SK-N-SH (cell line): Measurements from ENCODE around the gene VWA3B. TPM values are rescaled to one million over a fixed set of nuclear protein-coding genes. Genes with fewer than 3 reads are reported as not detected.

Experiments used
- CTCF ChIA-PET: fragments of 300-600, 350-600 bp; formaldehyde crosslinking; extraction: SDS; loops from one replicate; lab custom pipeline; 2021; lab: Yijun Ruan, JAX
- POLR2A ChIA-PET: fragments of 350-600 bp; sonication (Branson Sonifier 250); formaldehyde crosslinking; extraction: SDS; loops from one replicate; lab custom pipeline; 2020; ENCODE audit warnings: antibody characterized with exemption, inconsistent platforms; lab: Yijun Ruan, JAX
- DNase-seq: peaks from one replicate; pipeline ENCODE4 v3.0.0; 2012
- H2AFZ ChIP-seq: fragments of 200-600 bp; sonication (generic); 2 replicates; pipeline ENCODE4 v1.8.1; 2016; ENCODE audit warnings: antibody characterized with exemption, mild to moderate bottlenecking, low read depth
- H3F3A ChIP-seq: fragments of 200-600 bp; sonication (generic); replicated peaks from 2 replicates; pipeline ENCODE3; 2016; ENCODE audit warnings: antibody characterized with exemption, mild to moderate bottlenecking; ENCODE audit not compliant: insufficient read depth
- H3K27ac ChIP-seq, 2 experiments: fragments of 200-500 bp in 1 of 2; fragments of 200-600 bp in 1 of 2; sonication (Bioruptor generic) in 1 of 2; sonication (generic), shearing (Covaris generic) in 1 of 2; 2 replicates each; pipeline versions ENCODE4 v1.5.1 to v1.6.1; 2014 to 2016; ENCODE audit warnings: low read depth in 2 of 2, inconsistent platforms in 1 of 2, low read length in 1 of 2, mild to moderate bottlenecking in 1 of 2, mixed read lengths in 1 of 2
- H3K27me3 ChIP-seq: fragments of 200-600 bp; sonication (generic), shearing (Covaris generic); 2 replicates; pipeline ENCODE4 v1.6.1; 2016; ENCODE audit warnings: mixed run types; ENCODE audit not compliant: insufficient read depth
- H3K36me3 ChIP-seq, 2 experiments: fragments of 200-500 bp in 1 of 2; fragments of 200-600 bp in 1 of 2; sonication (Bioruptor generic) in 1 of 2; sonication (generic) in 1 of 2; replicated peaks in 1 of 2; 2 replicates each; pipeline versions ENCODE3 to v1.5.1; 2014 to 2016; ENCODE audit warnings: low read length in 1 of 2, mild to moderate bottlenecking in 1 of 2; ENCODE audit not compliant: insufficient read depth in 2 of 2, control insufficient read depth in 1 of 2
- H3K4me1 ChIP-seq, 2 experiments: fragments of 200-500 bp in 1 of 2; fragments of 200-600 bp in 1 of 2; sonication (Bioruptor generic) in 1 of 2; sonication (generic), shearing (Covaris generic) in 1 of 2; 2 replicates each; pipeline versions ENCODE4 v1.5.1 to v1.6.1; 2014 to 2016; ENCODE audit warnings: low read depth in 1 of 2, low read length in 1 of 2, mixed run types in 1 of 2; ENCODE audit not compliant: insufficient read depth in 2 of 2, control insufficient read depth in 1 of 2
- H3K4me2 ChIP-seq: fragments of 200-600 bp; sonication (generic), shearing (Covaris generic); 2 replicates; pipeline ENCODE4 v1.6.1; 2017; ENCODE audit warnings: mixed run types
- H3K4me3 ChIP-seq, 2 experiments: fragments of 200-500 bp in 1 of 2; fragments of 200-600 bp in 1 of 2; sonication (Bioruptor generic) in 1 of 2; sonication (generic), shearing (Covaris generic) in 1 of 2; 2 replicates each; pipeline versions ENCODE4 v1.5.1 to v1.8.1; 2014 to 2016; ENCODE audit warnings: low read depth in 2 of 2, inconsistent platforms in 1 of 2, low read length in 1 of 2, mild to moderate bottlenecking in 1 of 2, mixed read lengths in 1 of 2, moderate library complexity in 1 of 2
- H3K79me2 ChIP-seq: fragments of 200-600 bp; sonication (generic); 2 replicates; pipeline ENCODE4 v1.8.1; 2017; ENCODE audit warnings: mild to moderate bottlenecking; ENCODE audit not compliant: insufficient read depth
- H3K9ac ChIP-seq: fragments of 200-600 bp; sonication (generic); 2 replicates; pipeline ENCODE4 v1.6.1; 2017; ENCODE audit warnings: mixed run types
- H3K9me2 ChIP-seq: fragments of 200-600 bp; sonication (generic); 2 replicates; pipeline ENCODE4 v1.6.1; 2017; ENCODE audit warnings: mixed run types
- H3K9me3 ChIP-seq: fragments of 200-600 bp; sonication (generic); 2 replicates; pipeline ENCODE4 v1.6.1; 2017; ENCODE audit warnings: mixed run types, mild to moderate bottlenecking, moderate library complexity
- H4K20me1 ChIP-seq: fragments of 200-600 bp; sonication (generic); 2 replicates; pipeline ENCODE4 v1.6.1; 2017; ENCODE audit warnings: mild to moderate bottlenecking, mixed run types; ENCODE audit not compliant: insufficient read depth
- CHD2 ChIP-seq: fragments of 150-350 bp; IDR thresholded peaks from 2 replicates; pipeline ENCODE4 v1.6.1; 2018; ENCODE audit warnings: low read length; ENCODE audit not compliant: partially characterized antibody
- EZH2phosphoT487 ChIP-seq: fragments of 200-600 bp; sonication (generic); IDR thresholded peaks from 2 replicates; pipeline ENCODE4 v1.6.1; 2017; ENCODE audit warnings: low read depth, mixed run types, mild to moderate bottlenecking, antibody characterized with exemption, moderate library complexity, borderline replicate concordance
- FOSL2 ChIP-seq: IDR thresholded peaks from 2 replicates; pipeline ENCODE4 v1.4.0; 2012; ENCODE audit warnings: low read depth, mild to moderate bottlenecking, moderate library complexity, borderline replicate concordance
- FOXM1 ChIP-seq: IDR thresholded peaks from 2 replicates; pipeline ENCODE4 v1.4.0; 2012; ENCODE audit warnings: low read depth, mild to moderate bottlenecking
- GABPA ChIP-seq: IDR thresholded peaks from 2 replicates; pipeline ENCODE4 v1.4.0; 2012; ENCODE audit warnings: low read depth, mild to moderate bottlenecking
- GATA2 ChIP-seq: sonication (generic); formaldehyde crosslinking; IDR thresholded peaks from 2 replicates; pipeline ENCODE4 v1.5.0; 2020; ENCODE audit warnings: mild to moderate bottlenecking, missing genetic modification reagents
- NRF1 ChIP-seq: IDR thresholded peaks from 2 replicates; pipeline ENCODE4 v1.6.1; 2012; ENCODE audit warnings: low read depth, mild to moderate bottlenecking, low read length
- RAD21 ChIP-seq: IDR thresholded peaks from 2 replicates; pipeline ENCODE4 v1.6.1; 2012; ENCODE audit warnings: mild to moderate bottlenecking, low read length
- RFX5 ChIP-seq: IDR thresholded peaks from 2 replicates; pipeline ENCODE4 v1.6.1; 2012; ENCODE audit warnings: mild to moderate bottlenecking, improper control_type of control experiment, low read length
- RXRA ChIP-seq: IDR thresholded peaks from 2 replicates; pipeline ENCODE4 v1.4.0; 2012; ENCODE audit warnings: low read depth, mild to moderate bottlenecking, borderline replicate concordance
- SIN3A ChIP-seq: IDR thresholded peaks from 2 replicates; pipeline ENCODE4 v1.6.1; 2012; ENCODE audit warnings: low read depth, mild to moderate bottlenecking, low read length, moderate library complexity, borderline replicate concordance
- SMC3 ChIP-seq: IDR thresholded peaks from 2 replicates; pipeline ENCODE4 v1.6.1; 2012; ENCODE audit warnings: low read depth, low read length, improper control_type of control experiment
- TCF12 ChIP-seq: IDR thresholded peaks from 2 replicates; pipeline ENCODE4 v1.4.0; 2012
- TEAD4 ChIP-seq: IDR thresholded peaks from 2 replicates; pipeline ENCODE4 v1.4.0; 2012; ENCODE audit warnings: mild to moderate bottlenecking, borderline replicate concordance; ENCODE audit not compliant: insufficient read depth
- YY1 ChIP-seq: IDR thresholded peaks from 2 replicates; pipeline ENCODE4 v1.4.0; 2012; ENCODE audit warnings: low read depth, mild to moderate bottlenecking
- WGBS: methylation state at CpG from one replicate; pipeline ENCODE4 v1.1.6; 2017; ENCODE audit warnings: low lambda C conversion rate; 5-methylcytosine and 5-hydroxymethylcytosine counted together
- polyA plus RNA-seq, 3 experiments: library from polyadenylated mRNA; depleted of rRNA; stranded (reverse); fragments of >200 nt; gene quantifications; 2 replicates each; pipeline ENCODE4 v1.2.3, GENCODE V29; 2012
- TF ChIP-seq, protein P1 (sequence below): IDR thresholded peaks from 2 replicates; pipeline ENCODE4; 2012
- TF ChIP-seq, protein P2 (sequence below): fragments of 150-350 bp; IDR thresholded peaks from 2 replicates; pipeline ENCODE4 v1.6.1; 2017; ENCODE audit warnings: antibody characterized with exemption, low read length, low read depth, borderline replicate concordance
- TF ChIP-seq, protein P3 (sequence below): fragments of 150-350 bp; IDR thresholded peaks from 2 replicates; pipeline ENCODE4 v1.6.1; 2016; ENCODE audit warnings: mild to moderate bottlenecking, low read depth, low read length

Gene VWA3B
- polyA plus RNA-seq, 1 of the 3 experiments (the other 2 are of a cell fraction) = not detected

DNA sequence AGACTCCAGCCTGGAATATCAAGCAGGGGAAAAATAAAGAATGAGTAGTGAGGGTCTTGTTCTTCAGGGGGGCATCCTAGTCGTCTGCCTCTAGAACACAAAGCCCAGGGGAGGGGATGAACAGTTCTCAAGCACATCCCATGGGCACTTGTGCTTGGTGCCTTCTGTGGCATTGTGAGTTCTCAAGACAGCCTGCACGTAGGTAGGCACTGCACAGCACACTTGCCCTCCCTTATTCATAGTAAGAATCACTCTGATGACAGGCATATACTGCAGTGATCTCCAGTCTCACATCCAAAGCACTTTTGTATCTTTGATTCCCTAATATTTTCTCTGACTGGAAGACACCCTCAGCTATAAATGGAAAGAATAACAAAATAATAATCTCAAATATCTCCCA is 154.6 kb downstream of the VWA3B start:
- Histone ChIP-seq H3K27me3 (no peaks in the 10 kb centered on the region), H3K9me2 (no peaks in the 10 kb centered on the region), H3K9me3 (no peaks in the 10 kb centered on the region), H3K36me3 (no peaks in the 10 kb centered on the region), H3F3A (no peaks in the 10 kb centered on the region), H2AFZ (no peak overlapping the region), H3K4me1 (no peaks in the 10 kb centered on the region), H3K27ac (no peak overlapping the region), H3K79me2 (no peaks in the 10 kb centered on the region), H3K9ac (no peak overlapping the region), H3K4me2 (no peak overlapping the region), H3K4me3 (no peak overlapping the region), H4K20me1 (no peaks in the 10 kb centered on the region)
- POLR2A ChIA-PET = interaction anchor here (0.6 kb wide), 1 partner anchor 49 kb away, joined by 3 read pairs; no protein-coding TSS in a partner anchor
- 10% methylated on average over 2 of the region's 2 CpGs for WGBS
- CTCF ChIA-PET = interaction anchor here (1.0 to 1.7 kb wide), 4 partner anchors 10 to 54 kb away, joined by 3 read pairs; no protein-coding TSS in a partner anchor
- no peak for TF ChIP-seq FOSL2
- TF ChIP-seq NRF1 = no peak
- no peak for TF ChIP-seq GATA2 (CRISPR knock-in tag)
- TF ChIP-seq, protein P1, sequence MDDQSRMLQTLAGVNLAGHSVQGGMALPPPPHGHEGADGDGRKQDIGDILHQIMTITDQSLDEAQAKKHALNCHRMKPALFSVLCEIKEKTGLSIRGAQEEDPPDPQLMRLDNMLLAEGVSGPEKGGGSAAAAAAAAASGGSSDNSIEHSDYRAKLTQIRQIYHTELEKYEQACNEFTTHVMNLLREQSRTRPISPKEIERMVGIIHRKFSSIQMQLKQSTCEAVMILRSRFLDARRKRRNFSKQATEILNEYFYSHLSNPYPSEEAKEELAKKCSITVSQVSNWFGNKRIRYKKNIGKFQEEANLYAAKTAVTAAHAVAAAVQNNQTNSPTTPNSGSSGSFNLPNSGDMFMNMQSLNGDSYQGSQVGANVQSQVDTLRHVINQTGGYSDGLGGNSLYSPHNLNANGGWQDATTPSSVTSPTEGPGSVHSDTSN = no peak
- no peak for TF ChIP-seq EZH2phosphoT487
- TF ChIP-seq TEAD4 = no peak
- no peak for TF ChIP-seq TCF12
- TF ChIP-seq GABPA = no peak
- no peak for TF ChIP-seq SIN3A
- TF ChIP-seq FOXM1 = no peak
- TF ChIP-seq, protein P2, sequence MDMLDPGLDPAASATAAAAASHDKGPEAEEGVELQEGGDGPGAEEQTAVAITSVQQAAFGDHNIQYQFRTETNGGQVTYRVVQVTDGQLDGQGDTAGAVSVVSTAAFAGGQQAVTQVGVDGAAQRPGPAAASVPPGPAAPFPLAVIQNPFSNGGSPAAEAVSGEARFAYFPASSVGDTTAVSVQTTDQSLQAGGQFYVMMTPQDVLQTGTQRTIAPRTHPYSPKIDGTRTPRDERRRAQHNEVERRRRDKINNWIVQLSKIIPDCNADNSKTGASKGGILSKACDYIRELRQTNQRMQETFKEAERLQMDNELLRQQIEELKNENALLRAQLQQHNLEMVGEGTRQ = no peak
- TF ChIP-seq RAD21 = no peak
- TF ChIP-seq RXRA = no peak
- TF ChIP-seq CHD2 = no peak
- no peak for TF ChIP-seq YY1
- TF ChIP-seq SMC3 = no peak
- no peak for TF ChIP-seq RFX5
- TF ChIP-seq, protein P3, sequence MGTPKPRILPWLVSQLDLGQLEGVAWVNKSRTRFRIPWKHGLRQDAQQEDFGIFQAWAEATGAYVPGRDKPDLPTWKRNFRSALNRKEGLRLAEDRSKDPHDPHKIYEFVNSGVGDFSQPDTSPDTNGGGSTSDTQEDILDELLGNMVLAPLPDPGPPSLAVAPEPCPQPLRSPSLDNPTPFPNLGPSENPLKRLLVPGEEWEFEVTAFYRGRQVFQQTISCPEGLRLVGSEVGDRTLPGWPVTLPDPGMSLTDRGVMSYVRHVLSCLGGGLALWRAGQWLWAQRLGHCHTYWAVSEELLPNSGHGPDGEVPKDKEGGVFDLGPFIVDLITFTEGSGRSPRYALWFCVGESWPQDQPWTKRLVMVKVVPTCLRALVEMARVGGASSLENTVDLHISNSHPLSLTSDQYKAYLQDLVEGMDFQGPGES = no peak
- no peak for DNase-seq
